CD4-positive, alpha-beta memory T cell (primary cell): Measurements from ENCODE around the gene SIPA1L3. TPM values are rescaled to one million over a fixed set of nuclear protein-coding genes. Genes with fewer than 3 reads are reported as not detected.
"Not testable (repeated sequence)": the region's sequence is repeated elsewhere in the genome, so short reads cannot be mapped to it uniquely, and the experiment has no call there.

Experiments used
- CTCF ChIA-PET: fragments of 350-600 bp; sonication (Branson Sonifier 250); formaldehyde crosslinking; loops from one replicate; lab custom pipeline; 2021; ENCODE audit warnings: inconsistent platforms; ENCODE audit not compliant: partially characterized antibody; lab: Charles Lee
- POLR2A ChIA-PET: fragments of 350-600 bp; sonication (Branson Sonifier 250); formaldehyde crosslinking; loops from one replicate; lab custom pipeline; 2021; ENCODE audit not compliant: partially characterized antibody; lab: Charles Lee
- DNase-seq, 5 donors: peaks; one replicate each; pipeline versions ENCODE4 v3.0.0 to v3.0.0-alpha.2; 2020 to 2022; ENCODE audit warnings: mixed read lengths in 1 of 5
- H3K27ac ChIP-seq: one replicate; pipeline ENCODE4 v1.7.0; 2013; ENCODE audit warnings: low read depth, low read length
- H3K27me3 ChIP-seq: 2 replicates; pipeline ENCODE4 v1.7.0; 2013; ENCODE audit warnings: mild to moderate bottlenecking, low read length, moderate library complexity; ENCODE audit not compliant: insufficient read depth
- H3K36me3 ChIP-seq: 2 replicates; pipeline ENCODE4 v1.7.0; 2013; ENCODE audit warnings: mild to moderate bottlenecking, low read length, moderate library complexity; ENCODE audit not compliant: insufficient read depth
- H3K4me1 ChIP-seq: 2 replicates; pipeline ENCODE4 v1.7.0; 2013; ENCODE audit warnings: mild to moderate bottlenecking, low read length, moderate library complexity; ENCODE audit not compliant: insufficient read depth
- H3K4me3 ChIP-seq, 2 donors: one replicate each; pipeline ENCODE4 v1.7.0; 2013; ENCODE audit warnings: low read length in 2 of 2, mild to moderate bottlenecking in 1 of 2
- H3K9me3 ChIP-seq, 2 donors: one replicate each; pipeline ENCODE4 v1.7.0; 2013; ENCODE audit warnings: low read length in 2 of 2, control low read depth in 1 of 2; ENCODE audit not compliant: control insufficient read depth in 1 of 2
- H3K27ac Mint-ChIP-seq, 7 donors: one replicate each; pipeline ENCODE4 v1.8.0; 2020 to 2021; ENCODE audit warnings: mixed read lengths in 7 of 7, mild to moderate bottlenecking in 6 of 7, inconsistent platforms in 3 of 7, moderate library complexity in 3 of 7
- H3K27me3 Mint-ChIP-seq, 2 donors: one replicate each; pipeline ENCODE4 v1.8.0; 2020 to 2021; ENCODE audit warnings: mixed read lengths in 2 of 2
- H3K36me3 Mint-ChIP-seq, 2 donors: one replicate each; pipeline ENCODE4 v1.8.0; 2020 to 2021; ENCODE audit warnings: mixed read lengths in 2 of 2, inconsistent platforms in 1 of 2, mild to moderate bottlenecking in 1 of 2
- H3K4me1 Mint-ChIP-seq, 4 donors: one replicate each; pipeline ENCODE4 v1.8.0; 2020 to 2021; ENCODE audit warnings: mixed read lengths in 4 of 4, mild to moderate bottlenecking in 1 of 4
- H3K4me3 Mint-ChIP-seq, 8 donors: one replicate each; pipeline ENCODE4 v1.8.0; 2020 to 2021; ENCODE audit warnings: mixed read lengths in 8 of 8, mild to moderate bottlenecking in 7 of 8, moderate library complexity in 6 of 8, inconsistent platforms in 3 of 8
- H3K9me3 Mint-ChIP-seq, 8 donors: one replicate each; pipeline ENCODE4 v1.8.0; 2020 to 2021; ENCODE audit warnings: mixed read lengths in 8 of 8, mild to moderate bottlenecking in 5 of 8, inconsistent platforms in 3 of 8, moderate library complexity in 1 of 8
- intact Hi-C: fragments of 100-400 bp; cut with micrococcal nuclease; formaldehyde crosslinking; loops from one replicate; pipeline ENCODE4 v1.15.1; 2023
- polyA plus RNA-seq, 2 donors: library from polyadenylated mRNA; unstranded; fragments of 300-500 nt; fragmentation: Illumina TruSeq; gene quantifications; one replicate each; pipeline ENCODE4 v1.2.3, GENCODE V29; 2021
- total RNA-seq, 2 experiments: library from RNA; stranded (reverse); gene quantifications; one replicate each; pipeline ENCODE4 v1.2.3, GENCODE V29; 2021

The SIPA1L3 gene
- total and polyA plus RNA-seq, 4 experiments from 2014 or later, result 0.39 to 35.0 (median 17.8) TPM

DNA sequence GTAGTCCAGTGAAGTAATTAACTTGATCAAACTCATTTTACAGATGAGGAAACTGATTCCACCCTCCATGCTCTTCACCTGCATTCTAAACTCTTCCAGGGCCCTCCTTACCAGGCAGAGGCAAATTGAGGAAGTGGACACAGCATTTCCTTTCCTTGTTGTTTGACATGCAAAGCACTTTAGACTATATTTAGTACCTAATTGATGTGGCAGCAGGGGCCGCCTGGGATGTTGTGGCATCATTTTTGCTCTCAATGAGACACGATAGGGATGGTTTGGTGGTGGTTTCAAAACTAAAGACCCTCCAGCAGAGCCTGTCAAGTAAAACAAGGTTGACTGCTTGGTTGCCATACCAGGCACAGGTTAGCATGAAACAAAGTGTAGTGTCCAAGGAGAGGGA lies 7.9 kb downstream of the SIPA1L3 start:
- no peak for DNase-seq
- no peaks in the 10 kb centered on the region for H3K36me3 ChIP-seq
- no peak overlapping the region for H3K27ac ChIP-seq
- no peak overlapping the region for H3K4me3 Mint-ChIP-seq
- no peak overlapping the region for H3K4me3 ChIP-seq
- no peaks in the 10 kb centered on the region for H3K27me3 ChIP-seq
- ChIA-PET CTCF (no interaction called here), POLR2A (no interaction called here)
- H3K4me1 ChIP-seq, result peaks cover 8% of the 10 kb centered on the region
- H3K9me3 Mint-ChIP-seq, result no peaks in the 10 kb centered on the region
- H3K4me1 Mint-ChIP-seq, result peaks cover 12 to 36% (median 25%) of the 10 kb centered on the region in 4 donors
- no peaks in the 10 kb centered on the region for H3K27me3 Mint-ChIP-seq
- H3K9me3 ChIP-seq, result no peaks in the 10 kb centered on the region
- peak overlapping the region in 3 of 7 donors; percentile 11 to 60 (median 34) for H3K27ac Mint-ChIP-seq
- H3K36me3 Mint-ChIP-seq, result peaks cover 10 to 12% of the 10 kb centered on the region in 2 donors
- intact Hi-C loops, result no loop called here

DNA sequence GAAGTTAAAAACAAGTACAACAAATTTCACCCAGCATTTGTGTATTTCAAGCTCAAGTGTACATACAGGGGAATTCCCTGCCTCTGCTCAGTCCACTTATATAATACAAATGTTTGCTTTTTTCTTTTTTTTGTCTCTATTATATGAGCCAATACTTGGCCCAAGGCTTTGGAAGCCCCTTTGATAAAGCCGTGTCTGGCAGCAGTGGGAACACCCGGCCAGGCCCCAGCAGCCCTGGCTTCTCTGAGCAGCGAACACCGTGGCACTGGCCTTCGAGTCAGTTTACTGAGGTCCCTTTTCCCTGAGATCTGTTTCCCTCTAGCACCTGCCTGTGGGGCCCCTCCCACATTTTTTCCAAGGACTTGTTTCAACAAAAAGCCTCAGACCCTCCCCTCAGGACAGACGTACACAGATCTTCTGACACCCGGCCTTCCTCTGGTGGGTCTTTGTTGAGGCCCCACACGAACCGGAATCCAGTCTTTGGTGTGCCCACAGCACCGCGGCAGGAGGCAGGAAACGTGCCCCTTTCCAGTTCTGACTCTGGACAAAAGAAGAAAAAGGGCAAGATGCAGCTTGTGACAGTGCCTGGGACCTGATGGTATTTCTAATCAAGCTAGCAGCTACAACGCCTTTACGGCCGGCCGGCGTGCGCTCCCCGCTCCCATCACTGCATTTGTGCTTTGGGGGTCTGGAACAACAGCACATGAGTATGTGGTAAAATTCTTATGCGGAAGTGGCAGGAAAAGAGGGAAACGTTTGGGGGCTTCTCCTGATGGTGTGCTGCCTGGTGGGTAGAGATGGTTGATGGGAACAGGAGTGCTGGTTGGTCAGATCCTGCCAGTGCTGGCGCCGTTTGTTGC lies 13.8 kb downstream of the SIPA1L3 start:
- H3K4me1 ChIP-seq, result no peaks in the 10 kb centered on the region
- peaks cover 6 to 23% (median 13%) of the 10 kb centered on the region in 4 donors for H3K4me1 Mint-ChIP-seq

DNA sequence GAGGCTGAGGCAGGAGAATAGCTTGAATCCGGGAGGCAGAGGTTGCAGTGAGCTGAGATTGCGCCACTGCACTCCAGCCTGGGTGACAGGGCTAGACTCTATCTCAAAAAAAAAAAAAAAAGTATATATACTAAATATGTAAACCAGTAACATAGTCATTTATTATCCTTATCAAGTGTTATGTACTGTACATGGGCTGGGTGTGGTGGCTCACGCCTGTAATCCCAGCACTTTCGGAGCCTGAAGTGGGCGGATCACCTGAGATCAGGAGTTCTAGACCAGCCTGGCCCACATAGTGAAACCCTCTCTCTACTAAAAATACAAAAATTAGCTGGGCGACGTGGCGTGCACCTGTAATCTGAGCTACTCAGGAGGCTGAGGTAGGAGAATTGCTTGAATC lies 17.6 kb downstream of the SIPA1L3 start:
- POLR2A ChIA-PET, H3K9me3 Mint-ChIP-seq, H3K4me3 ChIP-seq, CTCF ChIA-PET, H3K27ac ChIP-seq, H3K36me3 ChIP-seq, H3K4me3 Mint-ChIP-seq, intact Hi-C loops, H3K27me3 ChIP-seq, H3K9me3 ChIP-seq, H3K27ac Mint-ChIP-seq, H3K27me3 Mint-ChIP-seq, H3K4me1 ChIP-seq, DNase-seq: not testable (repeated sequence)
- peaks cover 14 to 29% of the 10 kb centered on the region in 2 donors for H3K36me3 Mint-ChIP-seq
- peaks cover 0 to 22% (median 8%) of the 10 kb centered on the region in 4 donors for H3K4me1 Mint-ChIP-seq

More for the DNA sequence above, 13.8 kb downstream of the SIPA1L3 start:
- H3K9me3 Mint-ChIP-seq, result peaks cover 0 to 2% (median 0%) of the 10 kb centered on the region in 8 donors
- Histone ChIP-seq H3K9me3 (no peaks in the 10 kb centered on the region), H3K27ac (no peak overlapping the region), H3K36me3 (no peaks in the 10 kb centered on the region), H3K27me3 (no peaks in the 10 kb centered on the region), H3K4me3 (no peak overlapping the region)
- POLR2A ChIA-PET, result no interaction called here
- peak overlapping the region in 1 of 7 donors; percentile 31 for H3K27ac Mint-ChIP-seq
- CTCF ChIA-PET, result interaction anchor here (1.1 kb wide), 1 partner anchor 19 kb away, joined by 3 read pairs; no protein-coding TSS in a partner anchor
- peaks cover 24 to 28% of the 10 kb centered on the region in 2 donors for H3K36me3 Mint-ChIP-seq
- intact Hi-C loops, result no loop called here
- no peaks in the 10 kb centered on the region for H3K27me3 Mint-ChIP-seq
- H3K4me3 Mint-ChIP-seq, result no peak overlapping the region
- DNase-seq, result no peak

DNA sequence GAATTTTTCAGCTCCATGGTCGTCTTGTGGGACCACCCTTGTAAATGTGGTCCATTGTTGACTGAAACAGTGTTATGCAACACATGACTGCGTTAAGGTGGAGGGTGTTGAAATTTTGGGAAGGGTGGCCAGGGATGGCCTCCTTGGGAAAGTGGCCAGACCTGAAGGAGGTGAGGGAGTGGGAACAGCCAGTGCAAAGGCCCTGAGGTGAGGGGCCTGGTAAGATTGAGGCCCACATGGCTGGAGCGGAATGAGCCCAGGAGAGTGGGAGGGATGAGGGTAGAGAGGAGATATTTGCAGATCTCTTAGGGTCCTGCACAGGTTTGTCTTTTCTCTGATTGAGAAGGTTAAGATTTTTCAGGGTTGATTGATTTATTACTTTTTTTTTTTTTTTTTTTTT lies 18.2 kb downstream of the SIPA1L3 start:
- Mint-ChIP-seq H3K4me1 (peaks cover 0 to 22% (median 8%) of the 10 kb centered on the region in 4 donors), H3K27ac (no peak overlapping the region), H3K9me3 (peaks cover 0 to 2% (median 0%) of the 10 kb centered on the region in 8 donors), H3K27me3 (no peaks in the 10 kb centered on the region), H3K36me3 (peaks cover 13 to 29% of the 10 kb centered on the region in 2 donors), H3K4me3 (no peak overlapping the region)
- H3K27me3 ChIP-seq, result no peaks in the 10 kb centered on the region
- ChIA-PET POLR2A (no interaction called here), CTCF (no interaction called here)
- no peaks in the 10 kb centered on the region for H3K4me1 ChIP-seq
- intact Hi-C loops, result no loop called here
- DNase-seq, result no peak
- H3K36me3 ChIP-seq, result no peaks in the 10 kb centered on the region
- no peak overlapping the region for H3K4me3 ChIP-seq
- H3K27ac ChIP-seq, result no peak overlapping the region
- no peaks in the 10 kb centered on the region for H3K9me3 ChIP-seq

DNA sequence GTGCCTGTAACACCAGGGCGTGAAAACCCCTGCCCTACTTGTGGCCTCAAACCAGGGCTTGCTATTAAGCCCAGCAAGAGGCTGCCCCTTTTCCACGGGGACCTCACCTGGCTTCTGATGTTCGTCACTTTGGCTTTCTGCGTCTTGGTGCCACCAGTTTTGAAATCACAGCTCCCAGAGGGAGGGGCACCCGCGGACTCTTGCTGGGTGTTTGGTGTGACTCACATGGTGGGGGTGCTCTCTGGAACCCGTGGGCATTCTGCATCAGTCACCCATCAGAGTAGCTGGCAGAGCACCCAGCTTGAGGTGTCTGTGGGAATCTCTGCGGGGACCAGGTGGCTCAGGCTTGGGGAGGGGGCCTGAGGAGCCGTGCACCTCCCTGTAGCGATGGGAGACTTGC lies 19.2 kb downstream of the SIPA1L3 start:
- Mint-ChIP-seq H3K36me3 (peaks cover 7 to 25% of the 10 kb centered on the region in 2 donors), H3K4me1 (peaks cover 0 to 18% (median 7%) of the 10 kb centered on the region in 4 donors), H3K27ac (peak overlapping the region in 1 of 7 donors; percentile 71), H3K4me3 (no peak overlapping the region), H3K9me3 (peaks cover 0 to 2% (median 0%) of the 10 kb centered on the region in 8 donors), H3K27me3 (no peaks in the 10 kb centered on the region)
- no peaks in the 10 kb centered on the region for H3K4me1 ChIP-seq
- H3K4me3 ChIP-seq, result no peak overlapping the region
- H3K27me3 ChIP-seq, result no peaks in the 10 kb centered on the region
- POLR2A ChIA-PET, result no interaction called here
- CTCF ChIA-PET, result no interaction called here
- DNase-seq, result no peak
- intact Hi-C loops, result no loop called here
- H3K9me3 ChIP-seq, result no peaks in the 10 kb centered on the region
- H3K27ac ChIP-seq, result no peak overlapping the region
- no peaks in the 10 kb centered on the region for H3K36me3 ChIP-seq

DNA sequence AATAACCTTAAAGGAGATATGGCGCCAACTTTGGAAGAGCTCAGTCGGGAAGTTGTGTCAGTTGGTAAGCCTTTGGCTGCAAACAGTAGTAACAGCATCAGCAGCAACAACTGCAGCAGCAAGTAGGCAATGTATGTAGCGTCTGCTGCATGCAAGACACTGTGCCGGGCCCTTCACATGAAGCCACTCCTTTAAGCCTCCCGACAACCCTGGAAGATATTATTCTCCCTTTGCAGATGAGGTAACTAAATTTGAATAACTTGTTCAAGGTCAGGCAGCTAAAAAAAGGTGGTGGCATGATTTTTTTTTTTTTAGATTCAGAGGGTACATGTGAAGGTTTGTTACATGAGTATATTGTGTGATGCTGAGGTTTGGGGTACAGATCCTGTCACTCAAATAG lies 19.7 kb downstream of the SIPA1L3 start:
- no peak overlapping the region for H3K4me3 ChIP-seq
- H3K4me3 Mint-ChIP-seq, result no peak overlapping the region
- intact Hi-C loops, result no loop called here
- DNase-seq, result no peak
- H3K27ac ChIP-seq, result no peak overlapping the region
- H3K9me3 Mint-ChIP-seq, result peaks cover 0 to 2% (median 0%) of the 10 kb centered on the region in 8 donors
- no peaks in the 10 kb centered on the region for H3K4me1 ChIP-seq
- CTCF ChIA-PET, result no interaction called here
- peaks cover 6 to 22% of the 10 kb centered on the region in 2 donors for H3K36me3 Mint-ChIP-seq
- H3K4me1 Mint-ChIP-seq, result peaks cover 0 to 14% (median 7%) of the 10 kb centered on the region in 4 donors
- no peaks in the 10 kb centered on the region for H3K27me3 ChIP-seq
- H3K27ac Mint-ChIP-seq, result peak overlapping the region in 1 of 7 donors; percentile 71
- H3K27me3 Mint-ChIP-seq, result no peaks in the 10 kb centered on the region
- H3K9me3 ChIP-seq, result no peaks in the 10 kb centered on the region
- POLR2A ChIA-PET, result no interaction called here
- H3K36me3 ChIP-seq, result no peaks in the 10 kb centered on the region

DNA sequence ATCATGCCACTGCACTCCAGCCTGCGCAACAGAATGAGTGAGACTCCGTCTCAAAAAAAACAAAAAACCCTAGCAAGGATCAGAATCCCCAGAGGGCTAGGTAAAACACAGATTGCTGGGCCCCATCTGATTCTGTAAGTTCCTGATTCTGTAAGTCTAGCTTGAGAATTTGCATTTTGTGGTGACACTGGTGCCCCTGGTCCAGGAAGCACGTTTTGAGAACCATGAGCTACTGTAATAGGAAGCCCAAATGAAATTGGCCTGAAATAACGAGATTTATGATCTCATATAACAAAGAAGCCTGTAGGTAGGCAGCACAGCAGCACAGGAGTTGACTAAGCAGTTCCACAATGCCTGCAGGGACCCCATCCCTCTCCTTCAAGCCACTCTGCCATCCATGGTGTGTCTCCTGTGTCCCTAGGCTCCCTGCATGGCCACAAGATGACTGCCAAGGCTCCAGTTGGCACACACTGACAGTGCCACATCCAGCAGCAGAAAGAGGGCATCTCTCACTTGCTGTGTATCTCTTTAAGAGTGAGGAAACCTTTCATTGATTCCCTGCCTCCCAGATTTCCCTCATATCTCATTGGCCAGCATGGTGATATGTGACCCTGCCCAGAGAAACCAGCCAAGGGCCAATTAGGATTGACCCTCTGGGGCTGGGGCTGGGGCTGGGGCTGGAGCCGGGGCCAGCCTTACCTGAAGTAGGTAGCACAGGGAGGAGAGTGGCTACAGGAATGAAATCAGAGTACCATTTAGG lies 21.7 kb downstream of the SIPA1L3 start:
- no peaks in the 10 kb centered on the region for H3K27me3 Mint-ChIP-seq
- no peaks in the 10 kb centered on the region for H3K36me3 ChIP-seq
- DNase-seq, result no peak
- H3K4me1 ChIP-seq, result no peaks in the 10 kb centered on the region
- no peaks in the 10 kb centered on the region for H3K9me3 ChIP-seq
- no peak overlapping the region for H3K4me3 Mint-ChIP-seq
- intact Hi-C loops, result no loop called here
- peaks cover 0 to 4% (median 0%) of the 10 kb centered on the region in 8 donors for H3K9me3 Mint-ChIP-seq
- H3K4me3 ChIP-seq, result no peak overlapping the region
- ChIA-PET CTCF (interaction anchor here (1.2 kb wide), 1 partner anchor 26 kb away, joined by 5 read pairs; no protein-coding TSS in a partner anchor), POLR2A (no interaction called here)
- peaks cover 12 to 30% of the 10 kb centered on the region in 2 donors for H3K36me3 Mint-ChIP-seq
- peaks cover 7 to 16% (median 10%) of the 10 kb centered on the region in 4 donors for H3K4me1 Mint-ChIP-seq
- peak overlapping the region in 1 of 7 donors; percentile 84 for H3K27ac Mint-ChIP-seq
- no peaks in the 10 kb centered on the region for H3K27me3 ChIP-seq
- no peak overlapping the region for H3K27ac ChIP-seq
